B cell (primary cell): ENCODE results near the gene LENG8. TPM values are rescaled to one million over a fixed set of nuclear protein-coding genes. Genes with fewer than 3 reads are reported as not detected.

Experiments
- ATAC-seq: fragments of 200-7000 bp; cut with Tn5 transposase; one replicate; pipeline ENCODE4 v1.10.0; 2021; ENCODE audit warnings: low read depth, mild to moderate bottlenecking, moderate number of reproducible peaks, moderate library complexity
- CTCF ChIA-PET: fragments of 350-600 bp; sonication (Branson Sonifier 250); formaldehyde crosslinking; loops from one replicate; lab custom pipeline; 2021; ENCODE audit warnings: antibody characterized with exemption, inconsistent platforms; lab: Charles Lee
- POLR2A ChIA-PET: fragments of 350-600 bp; sonication (Branson Sonifier 250); formaldehyde crosslinking; loops from one replicate; lab custom pipeline; 2021; ENCODE audit warnings: antibody characterized with exemption; lab: Charles Lee
- DNase-seq: peaks from one replicate; pipeline ENCODE4 v3.0.0; 2013
- H2AFZ ChIP-seq: 2 replicates; pipeline ENCODE4 v1.6.1; 2012; ENCODE audit warnings: mild to moderate bottlenecking, low read depth, low read length; ENCODE audit not compliant: insufficient read depth, poor library complexity, severe bottlenecking
- H3K27ac ChIP-seq, 2 donors: 1 replicate in 1 of 2; 2 replicates in 1 of 2; pipeline ENCODE4 v1.5.1; 2012 to 2013; ENCODE audit warnings: low read length in 2 of 2, mild to moderate bottlenecking in 2 of 2, moderate library complexity in 1 of 2
- H3K27me3 ChIP-seq, 4 experiments: fragments of 200-600 bp in 1 of 4; sonication (generic) in 1 of 4; replicated peaks in 1 of 4; 1 replicate in 2 of 4; 2 replicates in 2 of 4; pipeline versions ENCODE4 v1.6.1 to v1.7.0; 2013 to 2016; ENCODE audit warnings: low read length in 3 of 4, mild to moderate bottlenecking in 2 of 4, mixed read lengths in 1 of 4, moderate library complexity in 1 of 4; ENCODE audit not compliant: insufficient read depth in 4 of 4, control insufficient read depth in 3 of 4; ENCODE audit errors: control extremely low read depth in 1 of 4
- H3K36me3 ChIP-seq, 2 experiments: replicated peaks in 1 of 2; 1 replicate in 1 of 2; 2 replicates in 1 of 2; pipeline versions ENCODE4 v1.6.1 to v1.7.1; 2013; ENCODE audit warnings: low read length in 1 of 2; ENCODE audit not compliant: insufficient read depth in 2 of 2, control insufficient read depth in 1 of 2; ENCODE audit errors: control extremely low read depth in 1 of 2, extremely low read depth in 1 of 2
- H3K4me1 ChIP-seq, 2 donors: fragments of 200-600 bp in 1 of 2; sonication (generic) in 1 of 2; 1 replicate in 1 of 2; 2 replicates in 1 of 2; pipeline versions ENCODE4 v1.5.1 to v1.6.1; 2013 to 2017; ENCODE audit warnings: low read length in 2 of 2; ENCODE audit not compliant: control insufficient read depth in 2 of 2, insufficient read depth in 2 of 2
- H3K4me2 ChIP-seq: replicated peaks from 2 replicates; pipeline ENCODE3; 2012; ENCODE audit warnings: mild to moderate bottlenecking, low read depth, low read length; ENCODE audit not compliant: poor library complexity, severe bottlenecking
- H3K4me3 ChIP-seq, 5 experiments: fragments of 200-600 bp in 1 of 5; sonication (generic) in 1 of 5; 1 replicate in 3 of 5; 2 replicates in 2 of 5; pipeline versions ENCODE4 v1.5.1 to v1.7.0; 2011 to 2016; ENCODE audit warnings: low read length in 4 of 5, mild to moderate bottlenecking in 4 of 5, low read depth in 2 of 5, control low read depth in 1 of 5, moderate library complexity in 1 of 5; ENCODE audit not compliant: insufficient read depth in 1 of 5; ENCODE audit errors: control extremely low read depth in 1 of 5, extremely low read depth in 1 of 5
- H3K79me2 ChIP-seq: fragments of 200-600 bp; sonication (generic); one replicate; pipeline ENCODE4 v1.6.0; 2016; ENCODE audit warnings: low read length; ENCODE audit not compliant: control insufficient read depth, insufficient read depth
- H3K9ac ChIP-seq: fragments of 200-600 bp; sonication (generic); 2 replicates; pipeline ENCODE4 v1.6.1; 2017; ENCODE audit warnings: mild to moderate bottlenecking, low read length, moderate library complexity
- H3K9me3 ChIP-seq, 3 donors: one replicate each; pipeline versions ENCODE4 v1.6.1 to v1.7.1; 2013; ENCODE audit warnings: low read length in 2 of 3; ENCODE audit not compliant: control insufficient read depth in 2 of 3, insufficient read depth in 1 of 3; ENCODE audit errors: control extremely low read depth in 1 of 3
- H4K20me1 ChIP-seq: 2 replicates; pipeline ENCODE4 v1.6.0; 2012; ENCODE audit warnings: mild to moderate bottlenecking, low read length; ENCODE audit not compliant: insufficient read depth, control insufficient read depth, poor library complexity, severe bottlenecking
- H3K27ac Mint-ChIP-seq: one replicate; pipeline ENCODE4 v1.8.0; 2021; ENCODE audit warnings: mixed read lengths
- H3K27me3 Mint-ChIP-seq: one replicate; pipeline ENCODE4 v1.8.0; 2021; ENCODE audit warnings: mixed read lengths
- H3K4me1 Mint-ChIP-seq: one replicate; pipeline ENCODE4 v1.8.0; 2021; ENCODE audit warnings: mixed read lengths
- H3K4me3 Mint-ChIP-seq: one replicate; pipeline ENCODE4 v1.8.0; 2021; ENCODE audit warnings: mixed read lengths
- H3K9me3 Mint-ChIP-seq: one replicate; pipeline ENCODE4 v1.8.0; 2022; ENCODE audit warnings: mixed read lengths; ENCODE audit not compliant: insufficient read depth
- EZH2 ChIP-seq: IDR thresholded peaks from 2 replicates; pipeline ENCODE4 v1.6.1; 2012; ENCODE audit warnings: borderline replicate concordance, low read depth, mild to moderate bottlenecking, moderate library complexity, low read length; ENCODE audit not compliant: insufficient read depth, poor library complexity, severe bottlenecking
- WGBS: methylation state at CpG from one replicate; pipeline ENCODE4 v1.1.5; 2013; ENCODE audit warnings: missing lambda C conversion rate; ENCODE audit not compliant: insufficient coverage; 5-methylcytosine and 5-hydroxymethylcytosine counted together
- intact Hi-C: fragments of 100-400 bp; cut with micrococcal nuclease; formaldehyde crosslinking; loops from one replicate; pipeline ENCODE4 v1.10.0; 2022
- polyA plus RNA-seq: library from polyadenylated mRNA; depleted of rRNA; stranded (reverse); fragments of >200 nt; gene quantifications from 2 replicates; pipeline ENCODE4 v1.2.3, GENCODE V29; 2012
- total RNA-seq, 2 donors: library from RNA; stranded (reverse); fragments of 120-200 nt in 1 of 2; gene quantifications; 1 replicate in 1 of 2; 2 replicates in 1 of 2; pipeline versions ENCODE4 v1.2.3 to v1.2.4, GENCODE V29; 2013 to 2022
- TF ChIP-seq, protein P1 (sequence below): fragments of 200-600 bp; IDR thresholded peaks from one replicate; pipeline ENCODE4 v1.8.0; 2022; ENCODE audit warnings: antibody characterized with exemption, mild to moderate bottlenecking

Gene LENG8
- total and polyA plus RNA-seq, 2 donors (not counting 1 experiment from before 2014, with no cell fraction given), result 687 to 753 TPM

DNA sequence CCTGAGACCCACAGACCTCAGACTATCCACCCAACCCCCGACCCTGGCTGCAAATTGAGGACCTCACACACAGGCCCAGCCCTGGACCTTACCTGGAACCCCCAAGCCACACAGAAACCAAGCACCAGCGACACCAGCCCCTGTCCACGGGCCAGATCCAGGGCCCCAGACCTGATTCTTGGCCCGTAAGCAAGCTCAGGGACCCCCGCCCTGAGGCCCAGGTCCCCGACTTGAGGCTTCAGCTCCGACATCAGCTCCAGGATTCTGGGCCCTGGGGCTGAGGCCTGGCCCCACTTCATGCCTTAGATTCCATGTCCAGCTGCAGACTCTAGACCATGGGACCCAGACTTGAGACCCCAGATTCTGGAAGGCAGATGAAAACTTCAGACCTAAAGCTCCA lies 27.5 kb upstream of the LENG8 start:
- Mint-ChIP-seq H3K27ac (no peak overlapping the region), H3K27me3 (peaks cover 33% of the 10 kb centered on the region), H3K4me3 (no peak overlapping the region), H3K4me1 (peaks cover 12% of the 10 kb centered on the region), H3K9me3 (no peaks in the 10 kb centered on the region)
- no peaks in the 10 kb centered on the region for H3K79me2 ChIP-seq
- H3K4me1 ChIP-seq, result peaks cover 9 to 17% of the 10 kb centered on the region in 2 donors
- H3K9ac ChIP-seq, result no peak overlapping the region
- TF ChIP-seq, protein P1, sequence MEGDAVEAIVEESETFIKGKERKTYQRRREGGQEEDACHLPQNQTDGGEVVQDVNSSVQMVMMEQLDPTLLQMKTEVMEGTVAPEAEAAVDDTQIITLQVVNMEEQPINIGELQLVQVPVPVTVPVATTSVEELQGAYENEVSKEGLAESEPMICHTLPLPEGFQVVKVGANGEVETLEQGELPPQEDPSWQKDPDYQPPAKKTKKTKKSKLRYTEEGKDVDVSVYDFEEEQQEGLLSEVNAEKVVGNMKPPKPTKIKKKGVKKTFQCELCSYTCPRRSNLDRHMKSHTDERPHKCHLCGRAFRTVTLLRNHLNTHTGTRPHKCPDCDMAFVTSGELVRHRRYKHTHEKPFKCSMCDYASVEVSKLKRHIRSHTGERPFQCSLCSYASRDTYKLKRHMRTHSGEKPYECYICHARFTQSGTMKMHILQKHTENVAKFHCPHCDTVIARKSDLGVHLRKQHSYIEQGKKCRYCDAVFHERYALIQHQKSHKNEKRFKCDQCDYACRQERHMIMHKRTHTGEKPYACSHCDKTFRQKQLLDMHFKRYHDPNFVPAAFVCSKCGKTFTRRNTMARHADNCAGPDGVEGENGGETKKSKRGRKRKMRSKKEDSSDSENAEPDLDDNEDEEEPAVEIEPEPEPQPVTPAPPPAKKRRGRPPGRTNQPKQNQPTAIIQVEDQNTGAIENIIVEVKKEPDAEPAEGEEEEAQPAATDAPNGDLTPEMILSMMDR, result no peak
- TF ChIP-seq EZH2, result no peak
- H3K9me3 ChIP-seq, result peaks cover 0 to 4% (median 0%) of the 10 kb centered on the region in 3 donors
- WGBS, result 88% methylated on average over 7 of the region's 7 CpGs
- intact Hi-C loops, result no loop called here
- H3K4me3 ChIP-seq, result no peak overlapping the region
- peaks cover 0 to 42% (median 11%) of the 10 kb centered on the region in 4 experiments for H3K27me3 ChIP-seq
- no peak for ATAC-seq
- DNase-seq, result no peak
- H2AFZ ChIP-seq, result no peak overlapping the region
- H4K20me1 ChIP-seq, result no peaks in the 10 kb centered on the region
- CTCF ChIA-PET, result interaction anchor here (0.9 to 1.1 kb wide), 3 partner anchors 19 to 30 kb away, joined by 3 read pairs; no protein-coding TSS in a partner anchor
- no peak overlapping the region for H3K27ac ChIP-seq
- no peak overlapping the region for H3K4me2 ChIP-seq
- H3K36me3 ChIP-seq, result no peaks in the 10 kb centered on the region
- POLR2A ChIA-PET, result no interaction called here

GRCh38 chr19:54422136-54422535 lies 26.9 kb upstream of the LENG8 start:
- Mint-ChIP-seq H3K27me3 (peaks cover 34% of the 10 kb centered on the region), H3K9me3 (no peaks in the 10 kb centered on the region)
- POLR2A ChIA-PET, result no interaction called here

More at GRCh38 chr19:54422136-54422535, 26.9 kb upstream of the LENG8 start:
- no peak for DNase-seq
- Histone ChIP-seq H3K9me3 (peaks cover 0 to 3% (median 0%) of the 10 kb centered on the region in 3 donors), H3K36me3 (no peaks in the 10 kb centered on the region), H3K27me3 (peaks cover 0 to 40% (median 8%) of the 10 kb centered on the region in 4 experiments), H3K4me1 (peaks cover 9 to 15% of the 10 kb centered on the region in 2 donors), H3K4me3 (no peak overlapping the region), H3K27ac (no peak overlapping the region), H3K79me2 (no peaks in the 10 kb centered on the region), H4K20me1 (no peaks in the 10 kb centered on the region), H2AFZ (no peak overlapping the region), H3K9ac (no peak overlapping the region), H3K4me2 (no peak overlapping the region)
- no peak for ATAC-seq
- intact Hi-C loops, result no loop called here
- peaks cover 10% of the 10 kb centered on the region for H3K4me1 Mint-ChIP-seq
- no peak overlapping the region for H3K4me3 Mint-ChIP-seq
- 93% methylated on average over 18 of the region's 20 CpGs for WGBS
- H3K27ac Mint-ChIP-seq, result no peak overlapping the region
- CTCF ChIA-PET, result interaction anchor here (1.1 kb wide), 1 partner anchor 18 kb away, joined by 3 read pairs; no protein-coding TSS in a partner anchor
- TF ChIP-seq EZH2, result no peak
- TF ChIP-seq, protein P1, result no peak
